Measurements from ENCODE around the gene LY6G6D. TPM values are rescaled to one million over a fixed set of nuclear protein-coding genes. Genes with fewer than 3 reads are reported as not detected.

Gene LY6G6D
- total RNA-seq, 2 donors from 2014 or later: not detected

DNA sequence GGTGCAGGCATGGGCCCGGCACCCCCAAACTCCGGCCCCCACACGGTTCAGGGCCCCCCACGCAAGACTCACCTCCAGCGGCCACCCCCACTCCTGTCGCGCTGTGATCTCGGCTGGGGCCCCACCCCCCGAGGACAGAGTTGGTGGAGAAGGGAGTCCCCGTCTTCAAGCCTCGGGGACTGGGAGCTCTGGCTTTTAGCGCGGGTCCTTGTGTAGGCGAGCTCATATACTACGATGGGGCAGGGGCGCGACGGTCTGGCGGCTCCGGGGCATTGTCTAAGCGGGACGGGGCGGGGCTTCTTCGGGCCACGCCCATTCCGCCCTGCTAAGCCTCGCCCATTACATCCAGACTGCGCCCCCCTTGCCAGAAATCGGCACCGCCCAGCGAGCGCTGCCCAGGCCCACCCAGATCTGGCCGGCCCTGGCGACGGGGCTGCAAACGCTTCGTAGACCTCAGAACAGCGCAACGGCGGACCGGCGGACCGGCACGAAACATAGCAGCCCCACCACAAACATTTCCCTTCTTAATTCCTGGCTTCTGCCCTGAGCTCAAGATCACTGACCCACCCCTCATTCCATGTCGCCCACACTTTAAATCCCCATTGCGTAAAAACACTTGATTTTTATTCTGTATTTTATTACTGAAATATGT is 15.0 kb downstream of the LY6G6D start:
- ATAC-seq (ENCODE audit: insufficient number of reproducible peaks, low FRiP score, low read depth): peak; percentile 17
- TF ChIP-seq, protein P1, sequence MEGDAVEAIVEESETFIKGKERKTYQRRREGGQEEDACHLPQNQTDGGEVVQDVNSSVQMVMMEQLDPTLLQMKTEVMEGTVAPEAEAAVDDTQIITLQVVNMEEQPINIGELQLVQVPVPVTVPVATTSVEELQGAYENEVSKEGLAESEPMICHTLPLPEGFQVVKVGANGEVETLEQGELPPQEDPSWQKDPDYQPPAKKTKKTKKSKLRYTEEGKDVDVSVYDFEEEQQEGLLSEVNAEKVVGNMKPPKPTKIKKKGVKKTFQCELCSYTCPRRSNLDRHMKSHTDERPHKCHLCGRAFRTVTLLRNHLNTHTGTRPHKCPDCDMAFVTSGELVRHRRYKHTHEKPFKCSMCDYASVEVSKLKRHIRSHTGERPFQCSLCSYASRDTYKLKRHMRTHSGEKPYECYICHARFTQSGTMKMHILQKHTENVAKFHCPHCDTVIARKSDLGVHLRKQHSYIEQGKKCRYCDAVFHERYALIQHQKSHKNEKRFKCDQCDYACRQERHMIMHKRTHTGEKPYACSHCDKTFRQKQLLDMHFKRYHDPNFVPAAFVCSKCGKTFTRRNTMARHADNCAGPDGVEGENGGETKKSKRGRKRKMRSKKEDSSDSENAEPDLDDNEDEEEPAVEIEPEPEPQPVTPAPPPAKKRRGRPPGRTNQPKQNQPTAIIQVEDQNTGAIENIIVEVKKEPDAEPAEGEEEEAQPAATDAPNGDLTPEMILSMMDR (IDR thresholded peaks at IDR 0.05): no peak

DNA sequence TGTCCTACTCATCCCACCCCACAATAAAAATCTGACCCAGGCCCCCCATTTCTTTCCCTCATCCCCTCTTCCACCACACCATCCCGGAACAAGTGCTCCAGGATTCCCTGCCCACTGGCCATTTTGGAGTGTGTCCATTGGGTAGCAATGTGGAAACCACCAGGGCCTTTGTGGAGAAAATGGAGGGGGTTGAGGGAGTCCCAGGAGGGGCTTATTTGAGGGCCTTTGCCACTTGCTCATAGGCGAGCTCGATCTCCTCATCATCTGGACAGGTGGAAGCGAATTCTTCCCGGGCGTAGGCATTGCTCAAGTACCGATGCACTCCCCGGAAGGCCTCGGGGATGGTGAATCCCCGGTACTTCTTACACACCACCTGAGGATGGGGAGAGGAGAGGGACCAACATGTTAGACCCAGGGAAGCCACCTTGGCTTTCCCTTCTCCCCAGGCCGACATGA is 15.5 kb downstream of the LY6G6D start:
- Histone ChIP-seq H3K9me3 (no peaks in the 10 kb centered on the region), H3K4me3 (peak overlapping the region; percentile 99), H3K4me1 (ENCODE audit: control insufficient read depth in 1 of 2, low read depth in 2 of 2) (peaks cover 26 to 45% of the 10 kb centered on the region in 2 donors), H3K36me3 (peaks cover 55% of the 10 kb centered on the region), H3K27me3 (replicated peaks; ENCODE audit: insufficient read depth) (no peaks in the 10 kb centered on the region), H3K27ac (peak overlapping the region; percentile 97 to 98)
- TF ChIP-seq, protein P1 (IDR thresholded peaks at IDR 0.05): no peak
- ATAC-seq (ENCODE audit: insufficient number of reproducible peaks, low FRiP score, low read depth) (no peak), DNase-seq (ENCODE audit: low spot score) (no peak)

More for the DNA sequence above, 15.0 kb downstream of the LY6G6D start:
- Histone ChIP-seq H3K4me1 (ENCODE audit: control insufficient read depth in 1 of 2, low read depth in 2 of 2) (peaks cover 26 to 45% of the 10 kb centered on the region in 2 donors), H3K27ac (peak overlapping the region; percentile 97 to 98), H3K27me3 (replicated peaks; ENCODE audit: insufficient read depth) (no peaks in the 10 kb centered on the region), H3K4me3 (peak overlapping the region; percentile 99), H3K36me3 (peaks cover 56% of the 10 kb centered on the region), H3K9me3 (no peaks in the 10 kb centered on the region)
- DNase-seq (ENCODE audit: low spot score): peak; percentile 57

DNA sequence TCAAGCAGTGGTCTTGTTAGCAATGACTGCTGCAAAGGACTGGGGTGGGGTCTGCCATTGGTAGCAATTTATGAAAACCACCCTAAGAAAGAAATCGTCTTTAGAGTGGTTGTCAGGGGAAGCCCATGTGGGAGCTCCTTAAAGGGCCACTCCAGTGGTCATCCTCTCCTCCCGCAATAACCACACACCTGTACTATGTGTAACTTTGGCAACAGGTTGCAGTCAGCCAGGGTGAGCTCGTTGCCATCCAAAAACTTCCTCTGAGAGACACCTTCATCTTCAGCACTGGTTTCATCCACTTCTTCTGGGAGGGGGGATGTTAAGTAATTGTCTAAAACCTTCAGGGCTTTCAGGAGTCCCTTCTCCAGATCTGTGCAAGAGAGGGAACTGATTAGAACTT is 16.9 kb downstream of the LY6G6D start:
- Histone ChIP-seq H3K4me3 (no peak overlapping the region), H3K27ac (no peak overlapping the region), H3K9me3 (no peaks in the 10 kb centered on the region), H3K36me3 (peaks cover 41% of the 10 kb centered on the region), H3K4me1 (ENCODE audit: control insufficient read depth in 1 of 2, low read depth in 2 of 2) (peaks cover 30 to 49% of the 10 kb centered on the region in 2 donors), H3K27me3 (replicated peaks; ENCODE audit: insufficient read depth) (no peaks in the 10 kb centered on the region)
- ATAC-seq (ENCODE audit: insufficient number of reproducible peaks, low FRiP score, low read depth) (no peak), DNase-seq (ENCODE audit: low spot score) (no peak)
- TF ChIP-seq, protein P1 (IDR thresholded peaks at IDR 0.05): no peak

DNA sequence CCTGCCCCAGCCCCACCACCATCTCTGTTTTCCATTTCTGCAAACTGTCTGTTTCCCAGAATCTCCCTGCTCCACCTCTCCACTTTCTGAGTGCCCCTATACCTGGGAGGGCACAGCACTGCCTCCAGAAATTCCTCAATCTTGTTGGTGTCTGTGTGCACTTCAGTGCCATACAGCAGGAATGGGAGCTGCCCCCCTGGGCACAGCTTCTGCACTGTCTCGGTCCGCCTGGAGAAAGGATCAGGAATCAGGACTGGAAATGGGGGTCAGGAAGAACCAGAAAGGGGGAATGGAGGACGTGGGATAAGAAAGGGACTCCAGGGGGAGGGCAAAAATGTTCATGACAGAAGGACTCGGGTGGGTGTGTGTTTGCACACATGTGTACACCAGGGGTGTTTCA is 18.6 kb downstream of the LY6G6D start:
- Histone ChIP-seq H3K4me3 (peak overlapping the region; percentile 92), H3K27ac (peak overlapping the region; percentile 89 to 96), H3K4me1 (ENCODE audit: control insufficient read depth in 1 of 2, low read depth in 2 of 2) (peaks cover 21 to 40% of the 10 kb centered on the region in 2 donors), H3K36me3 (peaks cover 30% of the 10 kb centered on the region), H3K9me3 (no peaks in the 10 kb centered on the region), H3K27me3 (replicated peaks; ENCODE audit: insufficient read depth) (no peaks in the 10 kb centered on the region)
- DNase-seq (ENCODE audit: low spot score) (no peak), ATAC-seq (ENCODE audit: insufficient number of reproducible peaks, low FRiP score, low read depth) (no peak)
- TF ChIP-seq, protein P1 (IDR thresholded peaks at IDR 0.05): no peak

DNA sequence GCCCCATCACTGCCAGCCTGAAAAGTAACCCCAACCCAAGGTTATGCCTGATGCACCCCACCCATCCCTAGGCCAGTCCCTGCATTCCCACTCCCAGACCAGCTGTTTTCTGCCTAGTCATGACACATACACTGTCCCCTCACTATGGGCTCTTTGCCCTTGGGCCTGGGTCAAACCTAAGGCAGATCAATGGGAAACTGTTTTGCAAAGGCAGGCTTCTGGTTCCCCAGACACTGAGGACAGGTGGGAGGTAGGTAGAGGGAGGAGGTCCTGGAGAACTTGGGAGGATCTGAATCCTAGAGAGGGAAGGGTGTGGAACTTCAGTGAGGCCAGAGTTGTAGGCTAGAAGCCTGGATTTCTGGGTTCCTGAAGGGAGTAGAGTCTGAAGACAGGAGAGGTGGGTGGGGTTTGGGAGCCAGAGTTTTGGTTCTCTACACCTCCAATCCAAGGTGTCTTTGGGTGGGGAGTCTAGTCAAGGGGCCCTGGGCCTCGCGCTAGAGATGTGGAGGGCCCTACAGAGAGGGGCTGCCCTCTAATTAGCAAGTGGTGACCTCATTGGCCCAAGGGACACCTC is 19.2 kb downstream of the LY6G6D start:
- H3K9me3 ChIP-seq: no peaks in the 10 kb centered on the region
- DNase-seq (ENCODE audit: low spot score) (no peak), ATAC-seq (ENCODE audit: insufficient number of reproducible peaks, low FRiP score, low read depth) (no peak)
- H3K36me3 ChIP-seq: peaks cover 30% of the 10 kb centered on the region
- H3K27me3 ChIP-seq (replicated peaks; ENCODE audit: insufficient read depth): no peaks in the 10 kb centered on the region
- peak overlapping the region; percentile 92 for H3K4me3 ChIP-seq
- TF ChIP-seq, protein P1 (IDR thresholded peaks at IDR 0.05): no peak
- peaks cover 23 to 43% of the 10 kb centered on the region in 2 donors for H3K4me1 ChIP-seq (ENCODE audit: control insufficient read depth in 1 of 2, low read depth in 2 of 2)
- H3K27ac ChIP-seq: peak overlapping the region; percentile 89 to 96
